GM12878 (cell line): ENCODE results near the gene FAM227B. TPM values are rescaled to one million over a fixed set of nuclear protein-coding genes. Genes with fewer than 3 reads are reported as not detected.

Experiments
- ATAC-seq: fragments of 200-7000 bp; cut with Tn5 transposase; 3 replicates; pipeline ENCODE4 v1.9.1; 2020; ENCODE audit warnings: mild to moderate bottlenecking, moderate library complexity
- BruUV-seq: library from RNA; stranded (reverse); fragments of 400-500 nt; replicated peaks from 2 replicates; lab custom pipeline; 2021; lab: Mats Ljungman, UMichigan
- CTCF ChIA-PET: fragments of 300-600 bp; sonication (Branson Sonifier 250); formaldehyde crosslinking; extraction: SDS; loops from one replicate; lab custom pipeline; 2021; ENCODE audit warnings: inconsistent platforms; lab: Yijun Ruan, JAX
- POLR2A ChIA-PET: fragments of 350-600 bp; formaldehyde crosslinking; extraction: SDS; loops from one replicate; lab custom pipeline; 2021; ENCODE audit warnings: inconsistent platforms; lab: Charles Lee
- RAD21 ChIA-PET: fragments of 300-600 bp; sonication (Branson Sonifier 250); formaldehyde crosslinking; loops from one replicate; lab custom pipeline; 2023; ENCODE audit warnings: antibody characterized with exemption; ENCODE audit not compliant: unreplicated experiment; lab: Charles Lee
- SMC1A ChIA-PET: fragments of 300-600 bp; sonication (Branson Sonifier 250); formaldehyde crosslinking; loops from one replicate; lab custom pipeline; 2023; ENCODE audit not compliant: unreplicated experiment, uncharacterized antibody; lab: Charles Lee
- DNase-seq: peaks from one replicate; pipeline ENCODE4 v3.0.0-alpha.2; 2011; ENCODE audit warnings: low read depth, low spot score
- FAIRE-seq: peaks from 3 replicates; lab custom pipeline; 2011; peaks lifted over from hg19 to GRCh38; lab: Jason Lieb, UNC
- H2AFZ ChIP-seq: 2 replicates; pipeline ENCODE4 v1.6.0; 2011; ENCODE audit warnings: low read depth, low read length, control low read depth; ENCODE audit not compliant: control insufficient read depth
- H3K27ac ChIP-seq: 2 replicates; pipeline ENCODE4 v1.5.1; 2011; ENCODE audit warnings: control low read depth; ENCODE audit not compliant: control insufficient read depth, insufficient read depth
- H3K27me3 ChIP-seq, 2 experiments: replicated peaks in 1 of 2; 2 replicates each; pipeline versions ENCODE4 v1.6.0 to v1.6.1; 2011; ENCODE audit warnings: low read length in 1 of 2; ENCODE audit not compliant: control insufficient read depth in 2 of 2, insufficient read depth in 2 of 2
- H3K36me3 ChIP-seq, 2 experiments: 2 replicates each; pipeline ENCODE4 v1.5.1; 2011; ENCODE audit warnings: low read length in 1 of 2; ENCODE audit not compliant: control insufficient read depth in 2 of 2, insufficient read depth in 2 of 2
- H3K4me1 ChIP-seq: 2 replicates; pipeline ENCODE4 v1.6.1; 2011; ENCODE audit warnings: mild to moderate bottlenecking, low read length, moderate library complexity, mixed read lengths; ENCODE audit not compliant: control insufficient read depth, insufficient read depth
- H3K4me2 ChIP-seq: 2 replicates; pipeline ENCODE4 v1.6.0; 2011; ENCODE audit warnings: control low read depth; ENCODE audit not compliant: control insufficient read depth, insufficient read depth
- H3K4me3 ChIP-seq: fragments of 200-600 bp; sonication (generic); 2 replicates; pipeline ENCODE4 v1.5.1; 2016
- H3K79me2 ChIP-seq: 2 replicates; pipeline ENCODE4 v1.6.0; 2011; ENCODE audit warnings: low read length; ENCODE audit not compliant: control insufficient read depth, insufficient read depth
- H3K9ac ChIP-seq: 2 replicates; pipeline ENCODE4 v1.8.0; 2011; ENCODE audit warnings: low read length, control low read depth, mixed read lengths; ENCODE audit not compliant: control insufficient read depth, insufficient read depth
- H3K9me3 ChIP-seq: replicated peaks from 3 replicates; pipeline ENCODE4 v1.5.1; 2011; ENCODE audit warnings: mild to moderate bottlenecking, low read length; ENCODE audit not compliant: control insufficient read depth, insufficient read depth
- H4K20me1 ChIP-seq: 2 replicates; pipeline ENCODE4 v1.6.0; 2011; ENCODE audit not compliant: control insufficient read depth, insufficient read depth
- BRCA1 ChIP-seq: IDR thresholded peaks from 2 replicates; pipeline ENCODE4 v1.6.1; 2011; ENCODE audit warnings: low read depth, low read length, improper control_type of control experiment
- DPF2 ChIP-seq: fragments of 450-650 bp; IDR thresholded peaks from 2 replicates; pipeline ENCODE4 v1.6.1; 2017; ENCODE audit warnings: mild to moderate bottlenecking
- GATAD2B ChIP-seq: fragments of 450-650 bp; conservative IDR thresholded peaks from 2 replicates; pipeline ENCODE4 v1.6.1; 2017; ENCODE audit warnings: low read depth, mild to moderate bottlenecking, moderate library complexity
- HDAC6 ChIP-seq: fragments of 200-600 bp; sonication (generic); IDR thresholded peaks from one replicate; pipeline ENCODE4 v1.8.0; 2017; ENCODE audit warnings: antibody characterized with exemption; ENCODE audit not compliant: unreplicated experiment
- IKZF1 ChIP-seq: fragments of 450-650 bp; conservative IDR thresholded peaks from 2 replicates; pipeline ENCODE4 v1.6.1; 2017; ENCODE audit warnings: antibody characterized with exemption, mild to moderate bottlenecking
- NFYA ChIP-seq: IDR thresholded peaks from 2 replicates; pipeline ENCODE4 v1.6.1; 2011; ENCODE audit warnings: low read depth, mild to moderate bottlenecking, low read length, improper control_type of control experiment, borderline replicate concordance
- SRF ChIP-seq, 2 experiments: IDR thresholded peaks; 2 replicates each; pipeline ENCODE4 v1.6.1; 2011; ENCODE audit warnings: low read depth in 2 of 2, low read length in 2 of 2, mild to moderate bottlenecking in 1 of 2, moderate library complexity in 1 of 2
- in situ Hi-C: fragments of 300-500 bp; cut with MboI; formaldehyde crosslinking; loops from 9 replicates; pipeline ENCODE4 v1.14.3; 2018; ENCODE audit warnings: mixed read lengths
- intact Hi-C: fragments of 100-400 bp; cut with micrococcal nuclease; formaldehyde crosslinking; loops from one replicate; pipeline ENCODE4 v1.14.2; 2022; ENCODE audit not compliant: unreplicated experiment
- polyA plus RNA-seq, 11 experiments: library from polyadenylated mRNA; depleted of rRNA in 4 of 11; unstranded in 6 of 11; stranded (reverse) in 5 of 11; fragments of >200 nt; fragmentation: Nextera tagmentation in 4 of 11; fragmentation: Illumina TruSeq in 1 of 11; extraction: Ambion mirVana in 4 of 11; extraction: Trizol in 1 of 11; gene quantifications; 1 replicate in 1 of 11; 2 replicates in 10 of 11; pipeline versions ENCODE4 v1.2.1 to v1.2.3, GENCODE V29; 2011 to 2016; ENCODE audit warnings: inconsistent platforms in 2 of 11, missing spikeins in 2 of 11, low read depth in 1 of 11
- total RNA-seq, 4 experiments: library from RNA; depleted of rRNA in 3 of 4; stranded (reverse); fragments of >200 nt in 3 of 4; fragmentation: Illumina TruSeq in 1 of 4; extraction: Trizol in 1 of 4; gene quantifications; 2 replicates each; pipeline versions ENCODE4 v1.2.1 to v1.2.3, GENCODE V29; 2013 to 2021
- TF ChIP-seq, protein P1 (sequence below): fragments of 150-350 bp; IDR thresholded peaks from 2 replicates; pipeline ENCODE4 v1.6.1; 2014; ENCODE audit warnings: mild to moderate bottlenecking, low read depth, low read length

FAM227B gene
- total and polyA plus RNA-seq, 10 of the 15 experiments (the other 5 are each of a cell fraction or from before 2014, with no cell fraction given), result 3.9 to 12.6 (median 6.9) TPM

DNA sequence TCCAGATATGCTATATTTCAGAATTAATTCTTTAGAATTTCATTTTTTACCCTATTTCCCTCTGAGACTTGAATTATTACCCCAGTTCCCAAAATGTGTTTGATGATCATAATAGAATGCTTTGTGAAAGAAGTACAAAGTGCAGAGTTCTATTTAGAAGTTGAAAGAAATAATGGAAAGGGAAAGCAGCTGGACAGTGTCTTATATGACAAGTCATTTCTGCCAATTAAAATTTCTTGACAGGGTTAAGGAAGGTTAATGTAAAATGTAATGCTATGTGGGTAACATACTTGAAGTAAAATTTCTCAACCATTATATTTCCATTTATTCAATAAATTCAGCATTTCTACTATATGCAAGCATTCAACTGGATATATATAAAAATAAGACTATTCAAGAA, 164.5 kb downstream of the FAM227B start:
- no peaks in the 10 kb centered on the region for H4K20me1 ChIP-seq
- in situ Hi-C loops, result no loop called here
- H3K9ac ChIP-seq, result no peak overlapping the region
- H3K4me1 ChIP-seq, result no peaks in the 10 kb centered on the region
- TF ChIP-seq, protein P1, sequence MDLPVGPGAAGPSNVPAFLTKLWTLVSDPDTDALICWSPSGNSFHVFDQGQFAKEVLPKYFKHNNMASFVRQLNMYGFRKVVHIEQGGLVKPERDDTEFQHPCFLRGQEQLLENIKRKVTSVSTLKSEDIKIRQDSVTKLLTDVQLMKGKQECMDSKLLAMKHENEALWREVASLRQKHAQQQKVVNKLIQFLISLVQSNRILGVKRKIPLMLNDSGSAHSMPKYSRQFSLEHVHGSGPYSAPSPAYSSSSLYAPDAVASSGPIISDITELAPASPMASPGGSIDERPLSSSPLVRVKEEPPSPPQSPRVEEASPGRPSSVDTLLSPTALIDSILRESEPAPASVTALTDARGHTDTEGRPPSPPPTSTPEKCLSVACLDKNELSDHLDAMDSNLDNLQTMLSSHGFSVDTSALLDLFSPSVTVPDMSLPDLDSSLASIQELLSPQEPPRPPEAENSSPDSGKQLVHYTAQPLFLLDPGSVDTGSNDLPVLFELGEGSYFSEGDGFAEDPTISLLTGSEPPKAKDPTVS, result no peak
- no peak for TF ChIP-seq DPF2
- no peak for TF ChIP-seq IKZF1
- TF ChIP-seq NFYA, result no peak
- TF ChIP-seq HDAC6, result no peak
- TF ChIP-seq GATAD2B, result no peak
- TF ChIP-seq BRCA1, result no peak
- TF ChIP-seq SRF (IDR thresholded peaks at IDR 0.05; ENCODE audit: low read depth in 2 of 2, low read length in 2 of 2), result no peak
- DNase-seq, result no peak
- BruUV-seq, result no TSS peak
- H3K4me3 ChIP-seq, result no peak overlapping the region
- CTCF ChIA-PET, result interaction anchor here (1.0 kb wide), 1 partner anchor 13 kb away, joined by 3 read pairs; no protein-coding TSS in a partner anchor
- ATAC-seq, result no peak
- no peaks in the 10 kb centered on the region; a peak in 1 of 4 replicates for H3K27me3 ChIP-seq
- no peaks in the 10 kb centered on the region for H3K79me2 ChIP-seq
- no peak overlapping the region for H3K27ac ChIP-seq
- POLR2A ChIA-PET, result no interaction called here
- H2AFZ ChIP-seq, result no peak overlapping the region
- H3K36me3 ChIP-seq, result no peaks in the 10 kb centered on the region
- SMC1A ChIA-PET, result no interaction called here
- no peak for FAIRE-seq
- RAD21 ChIA-PET, result interaction anchor here (1.2 kb wide), 1 partner anchor 16 kb away, joined by 3 read pairs; no protein-coding TSS in a partner anchor
- intact Hi-C loops, result no loop called here
- H3K4me2 ChIP-seq, result no peak overlapping the region
- H3K9me3 ChIP-seq, result no peaks in the 10 kb centered on the region
